CD14-positive monocyte (primary cell): ENCODE measurements around the gene FAM53B. TPM values are rescaled to one million over a fixed set of nuclear protein-coding genes. Genes with fewer than 3 reads are reported as not detected.

Experiments used
- DNase-seq, 3 donors: peaks; one replicate each; pipeline ENCODE4 v3.0.0-alpha.2; 2011 to 2022
- H2AFZ ChIP-seq: 2 replicates; pipeline ENCODE4 v1.6.0; 2012; ENCODE audit warnings: mild to moderate bottlenecking, low read depth, low read length, inconsistent platforms; ENCODE audit not compliant: insufficient read depth, poor library complexity, severe bottlenecking
- H3K27ac ChIP-seq, 2 donors: 1 replicate in 1 of 2; 2 replicates in 1 of 2; pipeline ENCODE4 v1.5.1; 2012 to 2013; ENCODE audit warnings: low read length in 2 of 2, control low read depth in 1 of 2, inconsistent platforms in 1 of 2, low read depth in 1 of 2, mild to moderate bottlenecking in 1 of 2
- H3K27me3 ChIP-seq, 2 donors: one replicate each; pipeline versions ENCODE4 v1.6.0 to v1.6.1; 2011 to 2013; ENCODE audit warnings: low read length in 2 of 2; ENCODE audit not compliant: control insufficient read depth in 2 of 2, insufficient read depth in 2 of 2
- H3K36me3 ChIP-seq, 2 donors: replicated peaks in 1 of 2; 1 replicate in 1 of 2; 2 replicates in 1 of 2; pipeline versions ENCODE4 v1.5.1 to v1.6.1; 2012 to 2013; ENCODE audit warnings: low read length in 2 of 2, control low read depth in 1 of 2, inconsistent platforms in 1 of 2, mild to moderate bottlenecking in 1 of 2; ENCODE audit not compliant: insufficient read depth in 2 of 2, control insufficient read depth in 1 of 2
- H3K4me1 ChIP-seq, 2 donors: 1 replicate in 1 of 2; 2 replicates in 1 of 2; pipeline versions ENCODE4 v1.5.1 to v1.6.1; 2012 to 2013; ENCODE audit warnings: low read length in 2 of 2, control low read depth in 1 of 2, inconsistent platforms in 1 of 2, mild to moderate bottlenecking in 1 of 2, moderate library complexity in 1 of 2; ENCODE audit not compliant: insufficient read depth in 2 of 2, control insufficient read depth in 1 of 2
- H3K4me2 ChIP-seq: replicated peaks from 2 replicates; pipeline ENCODE3; 2012; ENCODE audit warnings: low read length, moderate library complexity, mild to moderate bottlenecking; ENCODE audit not compliant: poor library complexity, severe bottlenecking; ENCODE audit errors: extremely low read depth
- H3K4me3 ChIP-seq, 3 experiments: fragments of 200-600 bp in 1 of 3; sonication (generic) in 1 of 3; replicated peaks in 1 of 3; 1 replicate in 2 of 3; 2 replicates in 1 of 3; pipeline ENCODE4 v1.5.1; 2011 to 2013; ENCODE audit warnings: low read length in 3 of 3, mild to moderate bottlenecking in 3 of 3, control low read depth in 2 of 3, low read depth in 2 of 3, inconsistent platforms in 1 of 3, moderate library complexity in 1 of 3
- H3K79me2 ChIP-seq: 2 replicates; pipeline ENCODE4 v1.6.0; 2012; ENCODE audit warnings: mild to moderate bottlenecking, control low read depth, inconsistent platforms, low read length, moderate library complexity; ENCODE audit not compliant: insufficient read depth
- H3K9ac ChIP-seq: 2 replicates; pipeline ENCODE4 v1.6.0; 2017; ENCODE audit warnings: low read length, mild to moderate bottlenecking; ENCODE audit not compliant: insufficient read depth, poor library complexity, severe bottlenecking
- H3K9me3 ChIP-seq, 2 donors: replicated peaks in 1 of 2; 1 replicate in 1 of 2; 2 replicates in 1 of 2; pipeline versions ENCODE4 v1.5.1 to v1.6.1; 2012 to 2013; ENCODE audit warnings: low read length in 2 of 2, control low read depth in 1 of 2; ENCODE audit not compliant: control insufficient read depth in 1 of 2, insufficient read depth in 1 of 2
- H4K20me1 ChIP-seq: 2 replicates; pipeline ENCODE4 v1.6.0; 2012; ENCODE audit warnings: mild to moderate bottlenecking, low read length, control low read depth, moderate library complexity; ENCODE audit not compliant: insufficient read depth
- H3K27ac Mint-ChIP-seq, 7 donors: one replicate each; pipeline ENCODE4 v1.8.0; 2020; ENCODE audit warnings: mild to moderate bottlenecking in 7 of 7, mixed read lengths in 7 of 7, moderate library complexity in 6 of 7, inconsistent platforms in 2 of 7
- H3K27me3 Mint-ChIP-seq, 3 donors: one replicate each; pipeline ENCODE4 v1.8.0; 2021 to 2022; ENCODE audit warnings: low read depth in 3 of 3, mild to moderate bottlenecking in 3 of 3, mixed read lengths in 3 of 3, moderate library complexity in 3 of 3, inconsistent platforms in 1 of 3
- H3K36me3 Mint-ChIP-seq, 2 donors: one replicate each; pipeline ENCODE4 v1.8.0; 2020; ENCODE audit warnings: mixed read lengths in 2 of 2, inconsistent platforms in 1 of 2, mild to moderate bottlenecking in 1 of 2
- H3K4me1 Mint-ChIP-seq: one replicate; pipeline ENCODE4 v1.8.0; 2020; ENCODE audit warnings: mild to moderate bottlenecking, mixed read lengths
- H3K4me3 Mint-ChIP-seq, 2 donors: one replicate each; pipeline ENCODE4 v1.8.0; 2020; ENCODE audit warnings: mild to moderate bottlenecking in 2 of 2, mixed read lengths in 2 of 2, moderate library complexity in 1 of 2
- H3K9me3 Mint-ChIP-seq, 7 donors: one replicate each; pipeline ENCODE4 v1.8.0; 2020 to 2022; ENCODE audit warnings: mixed read lengths in 7 of 7, mild to moderate bottlenecking in 6 of 7, moderate library complexity in 6 of 7, inconsistent platforms in 2 of 7
- CTCF ChIP-seq: fragments of 200-600 bp; IDR thresholded peaks from one replicate; pipeline ENCODE4 v1.8.0; 2022; ENCODE audit warnings: antibody characterized with exemption, mild to moderate bottlenecking
- WGBS: methylation state at CpG from one replicate; pipeline ENCODE4 v1.1.5; 2013; ENCODE audit warnings: missing lambda C conversion rate; ENCODE audit not compliant: insufficient coverage; 5-methylcytosine and 5-hydroxymethylcytosine counted together
- intact Hi-C, 2 donors: fragments of 100-400 bp; cut with micrococcal nuclease; formaldehyde crosslinking; loops; one replicate each; pipeline versions ENCODE4 v1.15.0 to v1.15.1; 2023
- polyA plus RNA-seq, 3 donors: library from polyadenylated mRNA; depleted of rRNA in 1 of 3; unstranded in 2 of 3; stranded (reverse) in 1 of 3; fragments of 300-500 nt in 2 of 3; fragments of >200 nt in 1 of 3; fragmentation: Illumina TruSeq in 2 of 3; gene quantifications; 1 replicate in 2 of 3; 2 replicates in 1 of 3; pipeline ENCODE4 v1.2.3, GENCODE V29; 2012 to 2021

FAM53B gene
- polyA plus RNA-seq, 3 donors = 5.8 to 23.3 (median 12.6) TPM

GRCh38 chr10:124607693-124608092, 136.5 kb downstream of the FAM53B start:
- intact Hi-C loops = no loop called here
- H3K27ac ChIP-seq = no peak overlapping the region
- H3K9me3 ChIP-seq = no peaks in the 10 kb centered on the region
- peaks cover 29 to 30% of the 10 kb centered on the region in 2 donors for H3K4me1 ChIP-seq
- H3K27me3 Mint-ChIP-seq = peaks cover 2 to 3% (median 3%) of the 10 kb centered on the region in 3 donors
- 97% methylated on average over 18 of the region's 18 CpGs for WGBS
- H3K27me3 ChIP-seq = no peaks in the 10 kb centered on the region
- H2AFZ ChIP-seq = no peak overlapping the region
- no peaks in the 10 kb centered on the region for H3K9me3 Mint-ChIP-seq
- no peak overlapping the region for H3K27ac Mint-ChIP-seq
- no peak overlapping the region for H3K4me3 ChIP-seq
- H3K9ac ChIP-seq = no peak overlapping the region
- H4K20me1 ChIP-seq = no peaks in the 10 kb centered on the region
- peaks cover 35% of the 10 kb centered on the region for H3K4me1 Mint-ChIP-seq
- H3K36me3 ChIP-seq = no peaks in the 10 kb centered on the region
- no peak for TF ChIP-seq CTCF
- no peak overlapping the region for H3K4me3 Mint-ChIP-seq
- DNase-seq = no peak
- peaks cover 4 to 7% of the 10 kb centered on the region in 2 donors for H3K36me3 Mint-ChIP-seq
- H3K79me2 ChIP-seq = no peaks in the 10 kb centered on the region
- H3K4me2 ChIP-seq = no peak overlapping the region

GRCh38 chr10:124606822-124607221, 137.4 kb downstream of the FAM53B start:
- no peak overlapping the region for H3K9ac ChIP-seq

More at GRCh38 chr10:124606822-124607221, 137.4 kb downstream of the FAM53B start:
- H2AFZ ChIP-seq = no peak overlapping the region
- DNase-seq = no peak
- peaks cover 27% of the 10 kb centered on the region for H3K4me1 Mint-ChIP-seq
- H3K27me3 ChIP-seq = no peaks in the 10 kb centered on the region
- no peak overlapping the region for H3K27ac ChIP-seq
- H3K9me3 Mint-ChIP-seq = no peaks in the 10 kb centered on the region
- no peaks in the 10 kb centered on the region for H3K9me3 ChIP-seq
- H4K20me1 ChIP-seq = no peaks in the 10 kb centered on the region
- H3K36me3 Mint-ChIP-seq = peaks cover 4 to 7% of the 10 kb centered on the region in 2 donors
- intact Hi-C loops = no loop called here
- H3K4me3 Mint-ChIP-seq = peak overlapping the region in 1 of 2 donors; percentile 51
- H3K4me1 ChIP-seq = peaks cover 20 to 21% of the 10 kb centered on the region in 2 donors
- H3K36me3 ChIP-seq = no peaks in the 10 kb centered on the region
- no peaks in the 10 kb centered on the region for H3K79me2 ChIP-seq
- WGBS = 28% methylated on average over 10 of the region's 10 CpGs
- peak overlapping the region in 2 of 7 donors; percentile 42 to 59 for H3K27ac Mint-ChIP-seq
- TF ChIP-seq CTCF = no peak
- no peak overlapping the region for H3K4me3 ChIP-seq
- peaks cover 0 to 3% (median 2%) of the 10 kb centered on the region in 3 donors for H3K27me3 Mint-ChIP-seq
- no peak overlapping the region for H3K4me2 ChIP-seq
